Prostate gland (tissue), 2 donors: ENCODE measurements around the gene SLC6A7.

Experiments
- POLR2A ChIP-seq: fragments of 450-650 bp; IDR thresholded peaks from one replicate; pipeline ENCODE4 v1.6.1; 2016; ENCODE audit warnings: antibody characterized with exemption, mild to moderate bottlenecking
- POLR2AphosphoS5 ChIP-seq: sonication (generic); formaldehyde crosslinking; IDR thresholded peaks from one replicate; pipeline ENCODE4 v1.6.1; 2017; ENCODE audit warnings: antibody characterized with exemption
- TF ChIP-seq, protein P1 (sequence below), 4 experiments: fragments of 200-600 bp in 2 of 4; fragments of 450-650 bp in 2 of 4; sonication (generic) in 2 of 4; IDR thresholded peaks; 1 replicate in 3 of 4; 2 replicates in 1 of 4; pipeline ENCODE4 v1.5.1; 2016 to 2019; ENCODE audit warnings: antibody characterized with exemption in 4 of 4, mild to moderate bottlenecking in 2 of 4, moderate library complexity in 2 of 4

DNA sequence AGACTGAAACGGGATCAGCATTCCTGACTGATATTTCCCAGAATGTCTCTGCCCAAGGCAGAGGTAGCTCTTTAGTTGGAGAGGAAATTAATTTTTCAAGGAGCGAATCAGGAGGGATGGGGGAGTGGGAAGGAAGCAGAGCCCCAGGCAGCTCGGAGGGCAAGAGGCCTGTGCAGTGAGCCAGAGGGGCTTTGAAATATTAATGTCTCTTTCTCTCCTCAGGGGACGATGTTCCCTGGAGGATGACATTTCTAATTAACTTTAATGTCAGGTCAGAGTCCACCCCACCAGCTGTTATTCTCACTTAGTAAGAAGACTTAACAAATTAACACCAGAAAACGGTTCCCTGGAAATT, 45.6 kb downstream of the SLC6A7 start:
- TF ChIP-seq, protein P1, sequence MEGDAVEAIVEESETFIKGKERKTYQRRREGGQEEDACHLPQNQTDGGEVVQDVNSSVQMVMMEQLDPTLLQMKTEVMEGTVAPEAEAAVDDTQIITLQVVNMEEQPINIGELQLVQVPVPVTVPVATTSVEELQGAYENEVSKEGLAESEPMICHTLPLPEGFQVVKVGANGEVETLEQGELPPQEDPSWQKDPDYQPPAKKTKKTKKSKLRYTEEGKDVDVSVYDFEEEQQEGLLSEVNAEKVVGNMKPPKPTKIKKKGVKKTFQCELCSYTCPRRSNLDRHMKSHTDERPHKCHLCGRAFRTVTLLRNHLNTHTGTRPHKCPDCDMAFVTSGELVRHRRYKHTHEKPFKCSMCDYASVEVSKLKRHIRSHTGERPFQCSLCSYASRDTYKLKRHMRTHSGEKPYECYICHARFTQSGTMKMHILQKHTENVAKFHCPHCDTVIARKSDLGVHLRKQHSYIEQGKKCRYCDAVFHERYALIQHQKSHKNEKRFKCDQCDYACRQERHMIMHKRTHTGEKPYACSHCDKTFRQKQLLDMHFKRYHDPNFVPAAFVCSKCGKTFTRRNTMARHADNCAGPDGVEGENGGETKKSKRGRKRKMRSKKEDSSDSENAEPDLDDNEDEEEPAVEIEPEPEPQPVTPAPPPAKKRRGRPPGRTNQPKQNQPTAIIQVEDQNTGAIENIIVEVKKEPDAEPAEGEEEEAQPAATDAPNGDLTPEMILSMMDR (IDR thresholded peaks at IDR 0.05), result no peak
- TF ChIP-seq POLR2AphosphoS5 (no peak), POLR2A (no peak)
